DMS79 treated with DMSO at 0.1 percent for 48 hours (cell line): ENCODE data around the gene NCSTN.

ENCODE experiments used
- DNase-seq: peaks from one replicate; lab custom pipeline; 2025; lab: John Stamatoyannopoulos, UW

The NCSTN gene

DNA sequence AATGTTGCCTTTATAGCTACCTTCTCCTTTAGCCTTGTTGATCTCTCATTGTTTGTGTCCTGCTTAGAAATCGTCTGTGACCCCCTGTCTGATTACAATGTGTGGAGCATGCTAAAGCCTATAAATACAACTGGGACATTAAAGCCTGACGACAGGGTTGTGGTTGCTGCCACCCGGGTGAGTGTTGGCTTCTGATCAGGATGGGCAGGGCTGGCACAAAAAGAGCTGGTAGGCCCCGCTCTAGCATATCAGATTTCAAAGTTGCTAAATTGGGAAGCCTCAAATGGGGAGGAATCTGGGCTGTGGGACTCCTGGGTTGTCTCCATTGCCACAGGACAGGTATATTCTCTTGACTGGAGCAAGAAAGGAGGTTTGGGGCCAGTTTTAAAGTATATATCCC lies 8.4 kb downstream of the NCSTN start:
- no peak for DNase-seq

DNA sequence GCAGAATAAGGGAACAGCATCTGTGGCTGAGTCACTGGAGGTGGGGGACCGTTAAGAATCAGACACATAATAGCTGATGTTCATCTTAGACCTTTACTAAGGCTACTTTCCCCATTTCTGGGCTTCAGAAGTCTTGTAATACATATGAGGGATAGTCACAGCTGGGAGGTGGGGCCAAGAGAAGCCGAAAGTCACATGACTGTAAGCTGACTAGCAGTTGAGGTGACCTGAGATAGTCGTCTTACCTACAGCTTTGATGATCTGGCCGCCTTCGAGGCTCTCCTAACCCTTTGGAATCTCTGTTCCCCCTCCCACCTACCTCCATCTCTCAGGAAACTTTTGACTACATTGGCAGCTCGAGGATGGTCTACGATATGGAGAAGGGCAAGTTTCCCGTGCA lies 9.4 kb downstream of the NCSTN start:
- no peak for DNase-seq

DNA sequence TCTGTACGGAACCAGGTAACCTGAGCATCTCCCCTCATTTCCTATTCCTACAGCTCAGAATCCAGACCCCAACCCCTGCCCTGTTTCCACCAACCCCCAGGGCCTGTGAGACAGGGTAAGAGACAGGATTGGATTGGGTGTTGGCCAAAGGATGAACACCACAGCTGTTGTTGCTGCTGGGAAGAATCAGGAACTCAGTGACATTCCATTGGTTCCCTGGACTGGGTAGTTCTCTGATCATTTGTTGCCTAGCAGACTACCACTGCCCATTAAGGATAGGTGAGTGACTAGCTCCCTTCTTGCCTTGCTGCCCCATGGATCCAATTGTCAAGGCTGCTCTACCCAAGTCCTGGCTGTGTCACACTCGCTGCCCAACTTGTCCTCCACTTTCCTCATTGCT lies 10.0 kb downstream of the NCSTN start:
- no peak for DNase-seq

DNA sequence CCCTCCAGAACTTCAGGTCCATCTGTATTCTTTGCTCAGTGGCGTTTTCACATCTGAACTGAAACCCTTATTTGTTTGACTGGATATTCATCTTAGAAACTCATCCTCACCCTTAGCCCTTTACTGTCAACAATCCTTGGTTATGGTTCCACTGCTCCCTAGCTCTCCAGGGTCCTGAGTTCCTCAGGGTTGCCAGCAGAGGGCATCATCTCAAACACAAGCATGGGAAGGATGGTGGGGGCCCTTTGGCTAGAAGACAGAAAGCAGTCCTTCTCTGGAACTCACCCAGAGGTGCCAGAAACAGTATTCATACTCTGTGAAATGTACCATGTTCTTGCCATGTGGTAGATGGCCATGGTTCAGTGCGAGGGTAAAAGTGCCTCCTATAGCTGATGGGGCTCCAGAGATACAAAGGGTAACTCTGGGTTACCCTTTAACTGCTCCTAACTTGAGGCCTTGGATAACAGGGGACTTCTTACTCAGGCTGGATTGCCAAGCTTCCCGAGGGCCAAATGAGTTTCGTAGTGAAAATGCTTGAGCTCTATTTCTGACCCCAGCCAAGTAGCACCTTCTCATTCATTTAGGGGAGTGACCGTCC lies 11.3 kb downstream of the NCSTN start:
- no peak for DNase-seq

DNA sequence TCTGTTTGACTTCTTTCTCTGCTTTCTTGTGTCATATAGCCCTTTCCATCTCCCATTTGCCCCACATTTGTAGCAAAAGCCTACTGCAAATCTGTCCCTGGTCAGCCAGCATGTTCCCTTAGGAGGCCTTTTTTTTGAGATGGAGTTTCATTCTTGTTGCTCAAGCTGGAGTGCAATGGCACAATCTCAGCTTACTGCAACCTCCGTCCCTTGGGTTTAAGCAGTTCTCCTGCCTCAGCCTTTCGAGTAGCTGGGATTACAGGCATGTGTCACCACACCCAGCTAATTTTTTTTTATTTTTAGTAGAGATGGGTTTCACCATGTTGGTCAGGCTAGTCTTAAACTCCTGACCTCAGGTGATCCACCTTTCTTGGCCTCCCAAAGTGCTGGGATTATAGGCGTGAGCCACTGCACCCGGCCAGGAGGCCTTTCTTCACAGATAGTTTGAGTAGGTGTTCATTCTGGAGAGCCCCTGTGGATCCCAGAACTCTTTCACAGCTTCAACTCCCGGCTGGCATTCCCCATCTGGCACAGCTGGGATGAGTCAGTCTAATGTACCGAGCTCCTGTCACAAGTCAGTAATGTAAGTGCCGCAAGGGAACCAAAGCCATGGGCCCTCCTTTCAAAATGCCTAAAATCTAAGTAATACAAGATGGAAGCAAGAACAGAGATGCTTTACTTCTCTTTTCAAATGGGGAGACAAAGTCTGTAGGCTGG lies 14.3 kb downstream of the NCSTN start:
- DNase-seq, result no peak

DNA sequence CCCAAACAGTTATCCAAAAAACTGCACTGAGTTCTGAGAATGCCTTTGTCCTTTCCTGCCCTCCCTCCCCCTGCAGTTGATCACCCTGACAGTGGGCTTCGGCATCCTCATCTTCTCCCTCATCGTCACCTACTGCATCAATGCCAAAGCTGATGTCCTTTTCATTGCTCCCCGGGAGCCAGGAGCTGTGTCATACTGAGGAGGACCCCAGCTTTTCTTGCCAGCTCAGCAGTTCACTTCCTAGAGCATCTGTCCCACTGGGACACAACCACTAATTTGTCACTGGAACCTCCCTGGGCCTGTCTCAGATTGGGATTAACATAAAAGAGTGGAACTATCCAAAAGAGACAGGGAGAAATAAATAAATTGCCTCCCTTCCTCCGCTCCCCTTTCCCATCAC lies 14.9 kb downstream of the NCSTN start:
- DNase-seq, result no peak

DNA sequence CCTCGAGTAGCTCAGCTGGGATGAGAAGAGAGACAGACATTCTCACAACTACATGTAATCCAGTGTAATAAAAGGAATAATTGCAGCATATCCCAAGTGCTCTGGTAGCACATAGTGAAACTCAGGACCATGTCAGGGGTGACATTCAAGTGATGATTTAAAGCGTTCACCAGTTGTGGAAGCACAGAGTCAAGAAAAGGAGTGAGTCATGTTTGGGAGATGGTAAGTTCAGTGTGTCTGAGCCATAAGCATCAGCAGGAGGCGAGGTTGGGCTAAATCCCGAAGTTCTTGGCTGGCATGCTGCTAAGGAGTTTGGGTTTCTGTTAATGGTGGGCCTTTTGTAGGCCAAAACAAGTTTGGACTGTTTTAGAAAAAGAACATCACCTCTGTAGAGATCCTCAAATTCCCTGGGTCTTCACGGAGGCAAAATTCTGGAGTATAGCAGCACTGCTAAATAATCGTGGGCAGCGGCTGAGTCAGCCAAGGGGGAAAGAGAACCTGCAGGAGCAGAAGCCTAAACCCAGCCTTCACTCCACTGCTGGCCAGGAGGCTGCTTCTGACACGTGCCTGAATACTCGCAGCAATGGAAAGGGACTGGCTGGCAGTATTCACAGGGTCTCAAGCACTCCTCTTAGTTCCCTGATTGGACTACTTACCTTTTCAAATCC lies 16.5 kb downstream of the NCSTN start:
- no peak for DNase-seq

DNA sequence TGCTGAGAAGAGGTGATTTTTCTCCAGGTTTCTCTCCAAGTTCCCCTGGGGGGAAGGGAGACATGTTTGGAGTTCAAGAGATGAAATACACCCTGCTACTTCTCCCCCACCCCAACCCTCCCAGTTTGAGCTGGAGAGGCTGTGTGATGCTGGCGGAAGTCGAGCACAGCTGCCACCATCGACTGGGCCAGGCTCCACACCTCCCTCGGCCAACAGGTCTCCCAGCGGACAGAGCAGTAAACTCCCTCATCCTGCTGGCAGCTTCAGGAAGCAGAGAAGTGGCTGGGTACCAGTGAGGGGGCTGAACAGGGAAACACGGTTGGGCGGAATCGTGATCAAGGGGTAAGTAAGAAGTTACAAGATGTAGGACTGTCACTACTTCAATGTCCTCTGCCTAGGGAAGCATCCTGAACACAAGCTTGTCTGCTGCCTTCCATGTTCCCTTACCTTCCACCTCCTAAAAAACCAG lies 17.1 kb downstream of the NCSTN start:
- DNase-seq, result no peak

DNA sequence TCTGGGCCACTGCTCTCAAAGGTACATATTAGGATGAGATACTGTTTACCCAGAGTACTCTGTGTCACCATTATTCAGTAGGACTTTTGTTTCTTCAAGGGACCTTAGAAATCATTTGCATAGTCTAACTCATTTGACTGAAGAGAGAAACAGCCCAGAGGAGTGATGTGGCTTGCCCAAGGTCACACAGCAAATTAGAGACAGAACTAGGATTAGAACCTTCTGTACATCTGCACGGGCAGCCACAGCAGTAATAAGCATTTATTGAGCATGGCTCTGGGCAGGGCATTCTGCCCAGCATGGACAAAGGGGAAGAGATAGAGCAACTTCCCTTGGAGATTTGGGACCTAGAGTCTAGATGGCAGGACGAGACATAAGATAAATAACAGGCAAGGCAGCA lies 18.0 kb downstream of the NCSTN start:
- no peak for DNase-seq

DNA sequence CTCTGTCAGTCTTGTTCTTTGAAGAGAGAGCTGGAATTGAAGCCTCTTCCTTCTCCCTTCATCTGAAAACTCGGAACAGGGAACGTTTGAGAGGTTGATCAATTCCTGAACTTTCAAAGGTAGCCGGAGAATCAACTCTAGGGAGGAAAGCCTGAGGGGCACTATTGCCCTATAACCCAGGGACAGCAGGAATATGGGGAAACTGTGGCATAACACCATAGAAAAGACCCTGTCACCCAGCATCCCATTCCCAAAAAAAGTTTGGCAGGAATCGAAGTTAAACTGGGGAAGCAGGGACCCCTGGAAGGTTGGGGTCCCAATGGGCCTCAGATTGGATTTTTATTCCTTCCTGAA lies 18.6 kb downstream of the NCSTN start:
- DNase-seq, result no peak

DNA sequence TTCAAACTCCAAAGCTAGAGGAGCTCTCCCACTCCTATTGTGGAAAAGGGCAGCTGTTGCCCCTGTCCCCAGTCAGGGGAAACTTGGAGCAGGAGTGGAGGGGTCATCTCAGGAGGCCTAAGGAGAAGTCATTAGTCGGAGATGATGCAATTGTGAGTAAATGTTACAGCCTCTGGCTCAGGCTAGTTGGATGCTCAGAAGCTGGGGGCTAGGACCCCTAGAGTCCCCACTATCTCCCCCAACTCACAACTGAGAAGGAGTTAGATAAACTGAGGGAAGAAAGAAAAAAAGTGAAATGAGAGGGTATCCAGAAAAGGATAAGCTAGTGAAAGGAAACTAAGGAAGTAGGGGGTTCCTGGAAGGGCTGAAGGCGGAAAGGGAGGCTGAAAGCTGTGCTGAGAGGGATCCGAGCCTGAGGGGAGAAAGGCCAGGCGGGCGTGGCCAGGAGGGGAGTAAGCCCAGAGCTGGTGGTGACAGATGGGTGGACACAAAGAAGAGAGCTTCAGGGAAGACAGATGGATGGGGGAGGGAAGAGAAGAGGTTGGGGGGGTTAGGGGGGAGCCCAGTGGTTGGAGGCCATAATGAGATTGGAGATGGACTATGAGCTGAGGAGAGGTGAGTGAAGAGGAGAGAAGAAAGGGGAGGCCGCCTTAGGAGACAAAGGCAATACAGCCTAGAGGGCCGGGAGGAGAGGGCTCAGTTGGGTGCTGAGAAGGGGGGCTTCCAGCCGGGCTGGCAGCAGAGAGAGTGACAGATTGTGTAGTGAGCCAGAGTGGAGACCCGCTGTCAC lies 19.2 kb downstream of the NCSTN start:
- no peak for DNase-seq

DNA sequence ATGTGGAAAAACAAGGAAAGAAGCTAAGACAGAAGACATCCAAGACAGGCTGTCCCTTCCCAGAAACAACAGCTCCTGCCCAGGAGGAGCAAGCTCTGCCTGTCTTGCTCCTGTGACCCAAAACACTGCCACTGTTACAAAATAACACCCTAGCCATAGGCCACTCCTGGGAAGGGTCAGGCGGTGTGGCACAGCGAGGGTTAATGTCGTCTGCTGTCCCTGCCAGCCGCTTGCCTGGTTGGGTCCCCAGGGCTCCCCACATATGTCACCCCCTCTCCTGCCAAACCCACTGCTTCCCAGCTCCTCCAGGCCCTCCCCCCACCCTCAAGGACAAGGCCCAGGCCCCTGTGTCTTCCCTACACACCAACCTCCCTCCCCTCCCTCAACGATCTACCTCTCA lies 19.8 kb downstream of the NCSTN start:
- DNase-seq, result no peak

DNA sequence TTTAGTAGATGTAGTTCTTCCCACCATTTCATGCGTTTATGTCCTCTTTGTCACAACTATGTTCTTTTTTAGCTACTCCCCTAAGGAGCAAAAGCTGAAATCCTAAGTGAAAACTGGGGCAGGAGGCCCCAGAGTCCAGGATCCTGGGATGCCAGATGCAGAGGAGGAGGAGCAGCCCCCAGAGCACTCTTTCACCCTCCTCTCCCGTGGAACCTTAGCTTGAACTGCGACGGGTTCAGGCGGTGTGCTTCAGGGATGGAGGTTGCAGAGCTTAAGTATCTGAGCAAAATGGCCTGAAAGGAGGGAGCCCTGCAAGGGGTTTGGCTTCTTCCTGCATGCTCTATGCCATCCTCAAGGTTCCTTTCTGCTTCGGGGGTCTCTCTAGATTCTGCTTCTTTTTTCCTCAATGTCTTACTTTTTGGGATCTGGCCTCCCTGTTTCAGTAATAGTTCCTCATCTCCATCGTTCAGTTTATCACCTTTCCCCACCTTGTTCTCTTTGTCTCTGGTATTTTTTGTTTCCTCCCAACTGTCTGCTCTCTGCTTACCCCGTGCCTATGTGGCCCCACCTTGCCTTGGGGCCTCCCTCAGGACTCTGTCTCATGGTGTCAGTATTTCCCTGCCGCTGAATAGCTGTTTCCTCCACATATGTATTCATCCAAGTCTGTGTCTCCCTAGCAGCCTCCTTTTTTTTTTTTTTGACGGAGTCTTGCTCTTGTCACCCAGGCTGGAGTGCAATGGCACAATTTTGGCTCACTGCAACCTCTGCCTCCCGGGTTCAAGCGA lies 21.0 kb downstream of the NCSTN start:
- no peak for DNase-seq

DNA sequence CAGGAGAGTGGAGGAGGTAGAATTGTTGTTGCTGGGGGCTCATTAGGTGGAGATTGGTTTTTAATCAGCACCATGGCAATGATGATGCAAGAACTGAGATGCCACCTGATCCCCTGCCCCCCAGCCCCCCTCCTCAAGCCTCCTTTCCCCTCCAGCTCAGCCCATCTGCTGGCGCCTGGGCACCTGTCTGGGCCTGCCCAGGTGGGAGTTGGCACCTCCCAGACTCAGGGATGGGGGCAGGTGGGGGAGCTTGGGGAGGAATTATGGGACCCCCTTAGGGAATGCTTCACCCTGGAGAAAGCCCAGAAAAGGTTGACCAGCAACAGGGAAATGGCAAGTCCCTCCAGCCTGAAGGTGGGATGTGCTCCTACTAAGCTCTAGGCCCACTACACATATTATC lies 22.1 kb downstream of the NCSTN start:
- DNase-seq, result no peak

DNA sequence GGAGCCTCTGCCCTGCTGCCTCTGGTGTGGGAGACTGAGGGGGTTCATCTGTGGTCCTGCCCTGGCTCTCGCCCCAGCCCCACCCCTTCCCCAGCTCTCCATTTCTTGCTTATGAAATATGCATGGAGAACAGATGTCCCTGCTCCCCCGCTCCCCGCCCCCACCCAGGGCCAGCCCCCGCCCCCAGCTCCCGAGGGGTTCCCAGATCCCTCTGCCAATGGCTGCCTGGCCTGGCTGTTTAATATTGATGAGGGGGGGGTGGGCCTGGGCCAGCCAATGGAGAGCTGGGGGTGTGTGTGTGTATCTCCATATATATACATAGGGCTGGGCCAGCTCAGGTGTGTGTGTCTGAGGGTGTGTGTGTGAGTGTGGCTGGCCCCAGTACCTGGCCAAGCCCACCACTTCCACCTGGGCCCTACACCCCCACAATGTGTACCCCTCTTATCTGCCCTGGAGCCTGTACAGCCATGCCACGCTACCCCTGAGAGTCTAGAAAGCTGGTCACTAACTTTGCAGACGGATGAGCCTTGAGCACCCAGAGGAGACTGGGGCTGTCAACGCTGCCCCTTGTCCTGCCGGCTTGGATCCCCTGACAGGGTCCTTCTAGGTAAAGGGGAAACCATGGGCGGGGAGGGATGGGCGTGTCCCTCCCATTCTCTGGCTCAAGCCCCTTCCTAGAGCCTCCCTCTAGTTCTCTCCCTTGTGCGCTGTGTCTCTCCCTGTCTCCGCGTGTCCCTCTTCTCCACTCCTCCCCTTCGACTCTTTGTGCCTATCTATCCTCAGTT lies 23.7 kb downstream of the NCSTN start, which contains the start of gene NHLH1:
TSS of gene NHLH1 (plus strand) at position 341 of the 785 bp plus-strand sequence. CDS start 3,661 bp downstream, outside the sequence.
- no peak for DNase-seq

DNA sequence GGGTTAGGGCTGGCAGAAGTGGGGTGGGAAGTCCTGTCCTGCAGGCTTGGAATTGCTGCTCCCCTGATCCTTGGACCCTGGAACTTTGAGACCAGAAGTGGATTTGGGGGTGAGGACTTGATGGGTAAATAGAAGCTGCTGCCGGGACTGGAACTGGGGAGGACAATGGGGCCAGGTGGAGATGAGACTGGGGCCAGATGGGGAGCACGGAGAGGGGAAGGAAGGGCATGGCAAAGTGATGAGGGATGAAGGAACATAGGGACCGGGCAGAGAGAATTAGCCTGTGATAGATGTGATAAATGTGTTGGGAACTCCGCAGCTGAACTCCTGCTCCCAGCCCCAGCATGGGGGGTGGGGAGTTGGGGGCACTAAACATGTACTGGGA lies 24.3 kb downstream of the NCSTN start:
- DNase-seq, result no peak

DNA sequence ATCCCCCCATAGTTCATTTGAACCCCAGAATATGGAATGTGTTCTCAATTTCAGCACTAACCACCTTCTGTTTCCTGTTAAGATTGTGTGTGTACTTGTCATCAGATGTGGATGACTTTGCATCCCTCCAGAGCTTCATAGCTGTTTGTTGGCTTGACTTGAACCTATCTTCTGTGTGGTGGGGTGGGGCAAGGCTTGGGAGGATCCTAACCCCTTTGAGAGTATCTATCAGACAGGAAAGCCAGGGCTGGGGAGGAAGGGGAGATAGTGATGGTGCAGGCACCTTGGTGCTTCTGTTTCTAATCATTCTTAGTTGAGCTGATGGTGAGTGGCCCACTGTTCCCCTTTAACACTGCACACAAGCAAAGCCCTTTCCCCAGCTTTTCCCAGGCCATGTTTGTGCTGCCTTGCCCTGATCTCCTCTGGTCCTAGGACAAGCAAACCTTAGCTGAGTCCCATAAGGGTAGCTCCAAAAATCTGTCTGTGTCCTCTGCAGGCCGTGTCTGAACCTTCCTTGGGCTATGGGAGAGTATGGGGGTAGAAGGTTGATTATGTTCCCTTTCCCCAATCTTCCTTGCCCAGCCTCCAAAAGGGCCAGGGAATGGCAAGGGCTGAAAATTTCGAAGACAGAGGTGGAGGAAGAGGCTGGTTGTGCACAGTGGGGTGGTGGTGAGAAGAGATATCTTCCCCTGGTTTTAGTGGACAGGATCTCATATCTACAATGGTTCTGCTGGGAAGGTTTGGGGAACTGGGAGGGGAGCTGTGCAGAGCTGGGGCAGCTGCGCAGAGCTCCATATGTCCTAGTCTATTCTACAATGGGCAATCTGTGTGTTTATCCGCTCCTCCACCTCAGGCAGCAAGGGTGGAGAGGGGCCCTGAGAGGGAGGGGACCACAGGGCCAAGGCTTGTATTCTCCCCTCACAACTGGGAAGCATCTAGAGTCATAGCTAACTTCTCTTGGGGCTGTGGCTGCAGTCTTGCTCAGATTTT lies 25.0 kb downstream of the NCSTN start:
- DNase-seq, result no peak

DNA sequence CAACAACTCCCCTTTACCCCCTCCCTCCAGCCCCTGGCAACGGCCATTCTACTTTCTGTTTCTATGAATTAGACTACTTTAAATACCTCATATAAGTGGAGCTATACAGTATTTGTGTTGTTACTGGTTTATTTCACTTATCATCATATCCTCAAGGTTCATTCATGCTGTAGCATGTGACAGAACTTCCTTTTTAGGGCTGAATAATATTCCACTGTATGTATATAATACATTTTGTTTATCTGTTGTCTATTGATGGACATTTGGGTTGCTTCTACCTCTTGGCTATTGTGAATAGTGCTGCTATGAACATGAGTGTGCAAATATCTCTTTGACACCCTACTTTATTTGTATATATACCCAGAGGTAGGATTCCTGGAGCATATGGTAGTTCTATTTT lies 25.9 kb downstream of the NCSTN start:
- DNase-seq, result no peak

DNA sequence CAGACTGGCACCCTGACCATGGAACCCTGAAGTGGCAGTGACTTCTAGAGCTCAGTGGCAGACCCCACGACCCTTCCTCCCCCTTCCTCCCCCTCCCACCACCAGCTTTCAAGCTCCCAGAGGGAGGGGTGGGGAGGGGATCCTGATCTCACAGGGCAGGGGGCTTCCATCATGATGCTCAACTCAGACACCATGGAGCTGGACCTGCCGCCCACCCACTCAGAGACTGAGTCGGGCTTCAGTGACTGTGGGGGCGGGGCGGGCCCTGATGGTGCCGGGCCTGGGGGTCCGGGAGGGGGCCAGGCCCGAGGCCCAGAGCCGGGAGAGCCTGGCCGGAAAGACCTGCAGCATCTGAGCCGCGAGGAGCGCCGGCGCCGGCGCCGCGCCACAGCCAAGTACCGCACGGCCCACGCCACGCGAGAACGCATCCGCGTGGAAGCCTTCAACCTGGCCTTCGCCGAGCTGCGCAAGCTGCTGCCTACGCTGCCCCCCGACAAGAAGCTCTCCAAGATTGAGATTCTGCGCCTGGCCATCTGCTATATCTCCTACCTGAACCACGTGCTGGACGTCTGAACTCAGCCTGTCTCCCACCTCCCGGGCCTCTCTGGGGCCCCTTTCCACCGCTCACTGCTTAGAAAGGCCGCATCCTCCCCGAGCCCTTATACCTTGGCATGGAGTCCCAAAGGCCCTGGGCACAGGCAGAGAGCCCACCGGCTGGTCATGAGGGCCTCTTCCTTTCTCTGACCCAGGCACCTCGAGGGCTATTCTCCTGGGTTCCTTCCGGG lies 27.6 kb downstream of the NCSTN start:
- DNase-seq, result no peak
